ENCODE data around the gene ZNF280B. TPM values are rescaled to one million over a fixed set of nuclear protein-coding genes. Genes with fewer than 3 reads are reported as not detected.

The ZNF280B gene
- total and polyA plus RNA-seq, 10 of the 15 experiments (the other 5 are each of a cell fraction or from before 2014, with no cell fraction given): 0.28 to 2.2 (median 1.1) TPM

- intact Hi-C loops (cut with micrococcal nuclease; ENCODE audit: unreplicated experiment) (no loop called here), in situ Hi-C loops (cut with MboI) (no loop called here)
- DNase-seq (ENCODE audit: low read depth, low spot score) (no peak), ATAC-seq (no peak), FAIRE-seq (no peak)
- no peaks in the 10 kb centered on the region for H3K27me3 ChIP-seq (replicated peaks in 1 of 2; ENCODE audit: control insufficient read depth in 2 of 2, insufficient read depth in 2 of 2, low read length in 1 of 2)
- H3K27ac ChIP-seq (ENCODE audit: control insufficient read depth, insufficient read depth): no peak overlapping the region
- no peak overlapping the region for H3K4me2 ChIP-seq (ENCODE audit: control insufficient read depth, insufficient read depth)
- ChIA-PET CTCF (no interaction called here), POLR2A (no interaction called here), RAD21 (ENCODE audit: unreplicated experiment) (no interaction called here), SMC1A (ENCODE audit: uncharacterized antibody, unreplicated experiment) (interaction anchor here (0.9 kb wide), 1 partner anchor 18 kb away, joined by 3 read pairs; no protein-coding TSS in a partner anchor)
- no peaks in the 10 kb centered on the region for H3K36me3 ChIP-seq (ENCODE audit: control insufficient read depth in 2 of 2, insufficient read depth in 2 of 2, low read length in 1 of 2)
- TF ChIP-seq ZNF592 (IDR thresholded peaks at IDR 0.05) (no peak), PRDM15 (CRISPR knock-in tag; IDR thresholded peaks at IDR 0.05) (no peak), BCL3 (IDR thresholded peaks at IDR 0.05; ENCODE audit: borderline replicate concordance, insufficient read depth, low read depth, low read length, poor library complexity, severe bottlenecking) (no peak), PKNOX1 (IDR thresholded peaks at IDR 0.05) (no peak)
- 24% methylated on average over 9 of the region's 9 CpGs for WGBS (ENCODE audit: insufficient coverage, insufficient replicate concordance, low lambda C conversion rate, missing lambda C conversion rate)
- H4K20me1 ChIP-seq (ENCODE audit: control insufficient read depth, insufficient read depth): no peaks in the 10 kb centered on the region
- H3K9me3 ChIP-seq (replicated peaks; ENCODE audit: control insufficient read depth, insufficient read depth, low read length): no peaks in the 10 kb centered on the region
- no peaks in the 10 kb centered on the region for H3K4me1 ChIP-seq (ENCODE audit: control insufficient read depth, insufficient read depth, low read length)
- no peaks in the 10 kb centered on the region for H3K79me2 ChIP-seq (ENCODE audit: control insufficient read depth, insufficient read depth, low read length)
- H3K4me3 ChIP-seq: no peak overlapping the region
- no peak overlapping the region for H3K9ac ChIP-seq (ENCODE audit: control insufficient read depth, insufficient read depth, low read length)
- H2AFZ ChIP-seq (ENCODE audit: control insufficient read depth, low read depth, low read length): no peak overlapping the region
- no TSS peak for BruUV-seq (replicated peaks)
Measured at GRCh38 chr22:22534604-22535415, 26.3 kb upstream of the ZNF280B start.

Measured in GM12878 (cell line).